ENCODE results near the gene PNMA8C.
"Not testable (repeated sequence)": the region's sequence is repeated elsewhere in the genome, so short reads cannot be mapped to it uniquely, and the experiment has no call there.

The PNMA8C gene

GRCh38 chr19:46411925-46412649 is 16.6 kb downstream of the PNMA8C start:
- no peak for DNase-seq (ENCODE audit: low read depth in 2 of 2)

- DNase-seq (ENCODE audit: low read depth in 2 of 2): no peak
Measured at GRCh38 chr19:46411088-46411924, 17.4 kb downstream of the PNMA8C start.

- DNase-seq (ENCODE audit: low read depth in 2 of 2): no peak
Measured at GRCh38 chr19:46410205-46411087, 18.3 kb downstream of the PNMA8C start.

- no peak for DNase-seq (ENCODE audit: low read depth in 2 of 2)
Measured at GRCh38 chr19:46409191-46409590, 19.5 kb downstream of the PNMA8C start.

GRCh38 chr19:46408664-46409039 is 20.1 kb downstream of the PNMA8C start:
- no peak for DNase-seq (ENCODE audit: low read depth in 2 of 2)

- no peak for DNase-seq (ENCODE audit: low read depth in 2 of 2)
Measured at GRCh38 chr19:46407856-46408663, 20.7 kb downstream of the PNMA8C start.

GRCh38 chr19:46406976-46407375 is 21.8 kb downstream of the PNMA8C start:
- no peak for DNase-seq (ENCODE audit: low read depth in 2 of 2)

- DNase-seq (ENCODE audit: low read depth in 2 of 2): no peak
Measured at GRCh38 chr19:46404753-46405468, 23.8 kb downstream of the PNMA8C start.

- DNase-seq (ENCODE audit: low read depth in 2 of 2): no peak
Measured at GRCh38 chr19:46404055-46404752, 24.5 kb downstream of the PNMA8C start.

- DNase-seq (ENCODE audit: low read depth in 2 of 2): no peak
Measured at GRCh38 chr19:46402725-46403124, 26.0 kb downstream of the PNMA8C start.

- not testable (repeated sequence) for DNase-seq (ENCODE audit: low read depth in 2 of 2)
Measured at GRCh38 chr19:46397801-46398479, 30.8 kb downstream of the PNMA8C start.

- DNase-seq (ENCODE audit: low read depth in 2 of 2): no peak
Measured at GRCh38 chr19:46394402-46394797, 34.3 kb downstream of the PNMA8C start.

GRCh38 chr19:46393456-46394401 is 35.0 kb downstream of the PNMA8C start:
- DNase-seq (ENCODE audit: low read depth in 2 of 2): no peak

- DNase-seq (ENCODE audit: low read depth in 2 of 2): no peak
Measured at GRCh38 chr19:46392837-46393236, 35.9 kb downstream of the PNMA8C start.

- DNase-seq (ENCODE audit: low read depth in 2 of 2): no peak
Measured at GRCh38 chr19:46392252-46392801, 36.4 kb downstream of the PNMA8C start.

- DNase-seq (ENCODE audit: low read depth in 2 of 2): no peak
Measured at GRCh38 chr19:46391296-46392251, 37.2 kb downstream of the PNMA8C start.

- no peak for DNase-seq (ENCODE audit: low read depth in 2 of 2)
Measured at GRCh38 chr19:46390866-46391265, 37.9 kb downstream of the PNMA8C start.
